GM23248 (cell line): ENCODE measurements around the gene BBS7.

Experiments
- EZH2 ChIP-seq: fragments of 200-600 bp; sonication (generic); IDR thresholded peaks from 2 replicates; pipeline ENCODE4 v1.6.1; 2018; ENCODE audit warnings: antibody characterized with exemption, mild to moderate bottlenecking; ENCODE audit not compliant: insufficient read depth, poor library complexity, severe bottlenecking
- EZH2phosphoT487 ChIP-seq: fragments of 200-600 bp; sonication (generic); IDR thresholded peaks from 2 replicates; pipeline ENCODE4 v1.6.1; 2018; ENCODE audit warnings: antibody characterized with exemption, moderate library complexity, mild to moderate bottlenecking, low read depth; ENCODE audit not compliant: insufficient read depth

GRCh38 chr4:121824950-121825349, 45.3 kb downstream of the BBS7 start:
- no peak for TF ChIP-seq EZH2
- TF ChIP-seq EZH2phosphoT487, result no peak
